HepG2 (cell line): ENCODE measurements around the gene MTG1. TPM values are rescaled to one million over a fixed set of nuclear protein-coding genes. Genes with fewer than 3 reads are reported as not detected.
A peak's percentile ranks its signal among the peaks of the same experiment; 100 is the strongest.

Source experiments
- HIVEP1 ChIP-seq: sonication (generic); formaldehyde crosslinking; IDR thresholded peaks from 2 replicates; pipeline ENCODE4 v1.4.0; 2020; ENCODE audit warnings: mild to moderate bottlenecking, missing genetic modification reagents
- HNF4A ChIP-seq: sonication (generic); formaldehyde crosslinking; IDR thresholded peaks from 2 replicates; pipeline ENCODE4 v1.4.0; 2020; ENCODE audit warnings: missing genetic modification reagents
- HNF4G ChIP-seq, 2 experiments: sonication (generic) in 1 of 2; formaldehyde crosslinking in 1 of 2; IDR thresholded peaks; 2 replicates each; pipeline versions ENCODE4 v1.4.0 to v1.6.1; 2011 to 2020; ENCODE audit warnings: borderline replicate concordance in 2 of 2, low read depth in 2 of 2, mild to moderate bottlenecking in 2 of 2, low read length in 1 of 2, missing genetic modification reagents in 1 of 2, moderate library complexity in 1 of 2
- KDM3A ChIP-seq: IDR thresholded peaks from 2 replicates; pipeline ENCODE4 v1.6.1; 2018; ENCODE audit warnings: low read depth, missing compliant biosample characterization
- PHF20 ChIP-seq: sonication (generic); formaldehyde crosslinking; IDR thresholded peaks from 2 replicates; pipeline ENCODE4 v1.5.0; 2020; ENCODE audit warnings: mild to moderate bottlenecking, missing genetic modification reagents
- SALL1 ChIP-seq: sonication (generic); formaldehyde crosslinking; IDR thresholded peaks from 2 replicates; pipeline ENCODE4 v1.8.0; 2022; ENCODE audit warnings: mild to moderate bottlenecking, missing genetic modification reagents
- SAP130 ChIP-seq: IDR thresholded peaks from 2 replicates; pipeline ENCODE4 v1.6.1; 2016; ENCODE audit warnings: low read depth
- ZEB1 ChIP-seq: IDR thresholded peaks from 2 replicates; pipeline ENCODE4 v1.6.1; 2012; ENCODE audit warnings: mild to moderate bottlenecking, low read depth, inconsistent platforms; ENCODE audit not compliant: insufficient replicate concordance
- ZNF430 ChIP-seq: sonication (generic); formaldehyde crosslinking; IDR thresholded peaks from 2 replicates; pipeline ENCODE4 v1.9.0; 2021; ENCODE audit warnings: mild to moderate bottlenecking, missing genetic modification reagents
- ZNF768 ChIP-seq: sonication (generic); formaldehyde crosslinking; IDR thresholded peaks from 2 replicates; pipeline ENCODE4 v1.4.0; 2020; ENCODE audit warnings: missing genetic modification reagents
- polyA plus RNA-seq, 8 experiments: library from polyadenylated mRNA; depleted of rRNA in 3 of 8; stranded (reverse) in 7 of 8; unstranded in 1 of 8; fragments of >200 nt; fragmentation: Illumina TruSeq in 4 of 8; extraction: Trizol in 4 of 8; gene quantifications; 2 replicates each; pipeline versions ENCODE4 v1.2.1 to v1.2.3, GENCODE V29; 2011 to 2016; ENCODE audit warnings: low read depth in 4 of 8, missing spikeins in 1 of 8, mixed read lengths in 1 of 8; ENCODE audit not compliant: insufficient read depth in 1 of 8
- total RNA-seq, 5 experiments: library from RNA; depleted of rRNA; stranded (reverse); fragments of >200 nt; fragmentation: Illumina TruSeq; extraction: Trizol; gene quantifications; 2 replicates each; pipeline ENCODE4 v1.2.3, GENCODE V29; 2016; ENCODE audit warnings: low read depth in 1 of 5
- TF ChIP-seq, protein P1 (sequence below): sonication (generic); formaldehyde crosslinking; IDR thresholded peaks from 2 replicates; pipeline ENCODE4 v1.4.0; 2020; ENCODE audit warnings: missing genetic modification reagents
- TF ChIP-seq, protein P2 (sequence below): sonication (generic); formaldehyde crosslinking; IDR thresholded peaks from 2 replicates; pipeline ENCODE4 v1.4.0; 2020; ENCODE audit warnings: missing genetic modification reagents
- TF ChIP-seq, protein P3 (sequence below): sonication (generic); formaldehyde crosslinking; IDR thresholded peaks from 2 replicates; pipeline ENCODE4 v1.4.0; 2020; ENCODE audit warnings: mild to moderate bottlenecking, missing genetic modification reagents
- TF ChIP-seq, protein P4 (sequence below): sonication (generic); formaldehyde crosslinking; IDR thresholded peaks from 2 replicates; pipeline ENCODE4 v1.9.0; 2021; ENCODE audit warnings: missing genetic modification reagents, mild to moderate bottlenecking, borderline replicate concordance
- TF ChIP-seq, protein P5 (sequence below): sonication (generic); formaldehyde crosslinking; IDR thresholded peaks from 2 replicates; pipeline ENCODE4 v1.4.0; 2020; ENCODE audit warnings: mild to moderate bottlenecking, missing genetic modification reagents, borderline replicate concordance

The MTG1 gene
- total and polyA plus RNA-seq, 2 of the 13 experiments (the other 11 are each of a cell fraction or from before 2014, with no cell fraction given), result 42.0 to 103 TPM

DNA sequence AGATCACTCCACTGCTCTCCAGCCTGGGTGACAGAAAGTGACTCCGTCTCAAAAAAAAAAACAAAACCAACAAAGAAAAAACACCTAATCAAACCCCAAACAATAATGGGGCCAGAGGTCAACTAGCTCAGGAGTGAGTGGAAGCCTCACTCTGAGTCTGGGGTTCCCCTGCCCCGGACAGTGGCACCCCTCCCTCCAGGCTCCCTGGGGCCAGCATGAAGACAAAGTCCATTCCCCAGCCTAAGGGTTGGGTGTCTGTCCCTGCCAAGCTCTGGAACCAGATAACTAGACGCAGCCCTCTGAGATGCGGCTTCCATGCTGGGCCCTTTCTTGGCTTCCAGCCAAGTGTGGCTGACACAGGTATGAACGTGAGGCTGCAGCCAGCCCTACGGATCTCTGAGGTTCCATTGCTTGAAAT lies 34.4 kb upstream of the MTG1 start (continued):
- TF ChIP-seq, protein P1, sequence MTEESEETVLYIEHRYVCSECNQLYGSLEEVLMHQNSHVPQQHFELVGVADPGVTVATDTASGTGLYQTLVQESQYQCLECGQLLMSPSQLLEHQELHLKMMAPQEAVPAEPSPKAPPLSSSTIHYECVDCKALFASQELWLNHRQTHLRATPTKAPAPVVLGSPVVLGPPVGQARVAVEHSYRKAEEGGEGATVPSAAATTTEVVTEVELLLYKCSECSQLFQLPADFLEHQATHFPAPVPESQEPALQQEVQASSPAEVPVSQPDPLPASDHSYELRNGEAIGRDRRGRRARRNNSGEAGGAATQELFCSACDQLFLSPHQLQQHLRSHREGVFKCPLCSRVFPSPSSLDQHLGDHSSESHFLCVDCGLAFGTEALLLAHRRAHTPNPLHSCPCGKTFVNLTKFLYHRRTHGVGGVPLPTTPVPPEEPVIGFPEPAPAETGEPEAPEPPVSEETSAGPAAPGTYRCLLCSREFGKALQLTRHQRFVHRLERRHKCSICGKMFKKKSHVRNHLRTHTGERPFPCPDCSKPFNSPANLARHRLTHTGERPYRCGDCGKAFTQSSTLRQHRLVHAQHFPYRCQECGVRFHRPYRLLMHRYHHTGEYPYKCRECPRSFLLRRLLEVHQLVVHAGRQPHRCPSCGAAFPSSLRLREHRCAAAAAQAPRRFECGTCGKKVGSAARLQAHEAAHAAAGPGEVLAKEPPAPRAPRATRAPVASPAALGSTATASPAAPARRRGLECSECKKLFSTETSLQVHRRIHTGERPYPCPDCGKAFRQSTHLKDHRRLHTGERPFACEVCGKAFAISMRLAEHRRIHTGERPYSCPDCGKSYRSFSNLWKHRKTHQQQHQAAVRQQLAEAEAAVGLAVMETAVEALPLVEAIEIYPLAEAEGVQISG (CRISPR knock-in tag), result peak; percentile 39; the same call in 1 of the 2 replicates
- TF ChIP-seq HIVEP1 (CRISPR knock-in tag), result no peak
- TF ChIP-seq KDM3A, result 0 out of 2 replicates have a peak, but pooled peaks have one; percentile 23
- TF ChIP-seq ZNF768 (CRISPR knock-in tag), result 0 out of 2 replicates have a peak, but pooled peaks have one; percentile 6
- TF ChIP-seq HNF4G (IDR thresholded peaks at IDR 0.05; ENCODE audit: borderline replicate concordance, low read depth, low read length), result peak; percentile 77
- TF ChIP-seq HNF4G (CRISPR knock-in tag; IDR thresholded peaks at IDR 0.05; ENCODE audit: borderline replicate concordance, low read depth), result no peak
- TF ChIP-seq HNF4A, result peak; percentile 86
- TF ChIP-seq SALL1 (CRISPR knock-in tag), result 0 out of 2 replicates have a peak, but pooled peaks have one; percentile 42
- TF ChIP-seq ZNF430 (CRISPR knock-in tag), result peak; percentile 37; the same call in 1 of the 2 replicates
- TF ChIP-seq, protein P2, sequence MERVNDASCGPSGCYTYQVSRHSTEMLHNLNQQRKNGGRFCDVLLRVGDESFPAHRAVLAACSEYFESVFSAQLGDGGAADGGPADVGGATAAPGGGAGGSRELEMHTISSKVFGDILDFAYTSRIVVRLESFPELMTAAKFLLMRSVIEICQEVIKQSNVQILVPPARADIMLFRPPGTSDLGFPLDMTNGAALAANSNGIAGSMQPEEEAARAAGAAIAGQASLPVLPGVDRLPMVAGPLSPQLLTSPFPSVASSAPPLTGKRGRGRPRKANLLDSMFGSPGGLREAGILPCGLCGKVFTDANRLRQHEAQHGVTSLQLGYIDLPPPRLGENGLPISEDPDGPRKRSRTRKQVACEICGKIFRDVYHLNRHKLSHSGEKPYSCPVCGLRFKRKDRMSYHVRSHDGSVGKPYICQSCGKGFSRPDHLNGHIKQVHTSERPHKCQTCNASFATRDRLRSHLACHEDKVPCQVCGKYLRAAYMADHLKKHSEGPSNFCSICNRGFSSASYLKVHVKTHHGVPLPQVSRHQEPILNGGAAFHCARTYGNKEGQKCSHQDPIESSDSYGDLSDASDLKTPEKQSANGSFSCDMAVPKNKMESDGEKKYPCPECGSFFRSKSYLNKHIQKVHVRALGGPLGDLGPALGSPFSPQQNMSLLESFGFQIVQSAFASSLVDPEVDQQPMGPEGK (CRISPR knock-in tag), result peak; percentile 81
- TF ChIP-seq, protein P3, sequence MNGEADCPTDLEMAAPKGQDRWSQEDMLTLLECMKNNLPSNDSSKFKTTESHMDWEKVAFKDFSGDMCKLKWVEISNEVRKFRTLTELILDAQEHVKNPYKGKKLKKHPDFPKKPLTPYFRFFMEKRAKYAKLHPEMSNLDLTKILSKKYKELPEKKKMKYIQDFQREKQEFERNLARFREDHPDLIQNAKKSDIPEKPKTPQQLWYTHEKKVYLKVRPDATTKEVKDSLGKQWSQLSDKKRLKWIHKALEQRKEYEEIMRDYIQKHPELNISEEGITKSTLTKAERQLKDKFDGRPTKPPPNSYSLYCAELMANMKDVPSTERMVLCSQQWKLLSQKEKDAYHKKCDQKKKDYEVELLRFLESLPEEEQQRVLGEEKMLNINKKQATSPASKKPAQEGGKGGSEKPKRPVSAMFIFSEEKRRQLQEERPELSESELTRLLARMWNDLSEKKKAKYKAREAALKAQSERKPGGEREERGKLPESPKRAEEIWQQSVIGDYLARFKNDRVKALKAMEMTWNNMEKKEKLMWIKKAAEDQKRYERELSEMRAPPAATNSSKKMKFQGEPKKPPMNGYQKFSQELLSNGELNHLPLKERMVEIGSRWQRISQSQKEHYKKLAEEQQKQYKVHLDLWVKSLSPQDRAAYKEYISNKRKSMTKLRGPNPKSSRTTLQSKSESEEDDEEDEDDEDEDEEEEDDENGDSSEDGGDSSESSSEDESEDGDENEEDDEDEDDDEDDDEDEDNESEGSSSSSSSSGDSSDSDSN (CRISPR knock-in tag), result peak; percentile 57
- no peak for TF ChIP-seq PHF20 (CRISPR knock-in tag)
- TF ChIP-seq SAP130, result peak; percentile 32; the same call in 1 of the 2 replicates
- TF ChIP-seq, protein P4, sequence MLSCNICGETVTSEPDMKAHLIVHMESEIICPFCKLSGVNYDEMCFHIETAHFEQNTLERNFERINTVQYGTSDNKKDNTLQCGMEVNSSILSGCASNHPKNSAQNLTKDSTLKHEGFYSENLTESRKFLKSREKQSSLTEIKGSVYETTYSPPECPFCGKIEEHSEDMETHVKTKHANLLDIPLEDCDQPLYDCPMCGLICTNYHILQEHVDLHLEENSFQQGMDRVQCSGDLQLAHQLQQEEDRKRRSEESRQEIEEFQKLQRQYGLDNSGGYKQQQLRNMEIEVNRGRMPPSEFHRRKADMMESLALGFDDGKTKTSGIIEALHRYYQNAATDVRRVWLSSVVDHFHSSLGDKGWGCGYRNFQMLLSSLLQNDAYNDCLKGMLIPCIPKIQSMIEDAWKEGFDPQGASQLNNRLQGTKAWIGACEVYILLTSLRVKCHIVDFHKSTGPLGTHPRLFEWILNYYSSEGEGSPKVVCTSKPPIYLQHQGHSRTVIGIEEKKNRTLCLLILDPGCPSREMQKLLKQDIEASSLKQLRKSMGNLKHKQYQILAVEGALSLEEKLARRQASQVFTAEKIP (CRISPR knock-in tag), result no peak
- TF ChIP-seq ZEB1, result no peak
- TF ChIP-seq, protein P5, sequence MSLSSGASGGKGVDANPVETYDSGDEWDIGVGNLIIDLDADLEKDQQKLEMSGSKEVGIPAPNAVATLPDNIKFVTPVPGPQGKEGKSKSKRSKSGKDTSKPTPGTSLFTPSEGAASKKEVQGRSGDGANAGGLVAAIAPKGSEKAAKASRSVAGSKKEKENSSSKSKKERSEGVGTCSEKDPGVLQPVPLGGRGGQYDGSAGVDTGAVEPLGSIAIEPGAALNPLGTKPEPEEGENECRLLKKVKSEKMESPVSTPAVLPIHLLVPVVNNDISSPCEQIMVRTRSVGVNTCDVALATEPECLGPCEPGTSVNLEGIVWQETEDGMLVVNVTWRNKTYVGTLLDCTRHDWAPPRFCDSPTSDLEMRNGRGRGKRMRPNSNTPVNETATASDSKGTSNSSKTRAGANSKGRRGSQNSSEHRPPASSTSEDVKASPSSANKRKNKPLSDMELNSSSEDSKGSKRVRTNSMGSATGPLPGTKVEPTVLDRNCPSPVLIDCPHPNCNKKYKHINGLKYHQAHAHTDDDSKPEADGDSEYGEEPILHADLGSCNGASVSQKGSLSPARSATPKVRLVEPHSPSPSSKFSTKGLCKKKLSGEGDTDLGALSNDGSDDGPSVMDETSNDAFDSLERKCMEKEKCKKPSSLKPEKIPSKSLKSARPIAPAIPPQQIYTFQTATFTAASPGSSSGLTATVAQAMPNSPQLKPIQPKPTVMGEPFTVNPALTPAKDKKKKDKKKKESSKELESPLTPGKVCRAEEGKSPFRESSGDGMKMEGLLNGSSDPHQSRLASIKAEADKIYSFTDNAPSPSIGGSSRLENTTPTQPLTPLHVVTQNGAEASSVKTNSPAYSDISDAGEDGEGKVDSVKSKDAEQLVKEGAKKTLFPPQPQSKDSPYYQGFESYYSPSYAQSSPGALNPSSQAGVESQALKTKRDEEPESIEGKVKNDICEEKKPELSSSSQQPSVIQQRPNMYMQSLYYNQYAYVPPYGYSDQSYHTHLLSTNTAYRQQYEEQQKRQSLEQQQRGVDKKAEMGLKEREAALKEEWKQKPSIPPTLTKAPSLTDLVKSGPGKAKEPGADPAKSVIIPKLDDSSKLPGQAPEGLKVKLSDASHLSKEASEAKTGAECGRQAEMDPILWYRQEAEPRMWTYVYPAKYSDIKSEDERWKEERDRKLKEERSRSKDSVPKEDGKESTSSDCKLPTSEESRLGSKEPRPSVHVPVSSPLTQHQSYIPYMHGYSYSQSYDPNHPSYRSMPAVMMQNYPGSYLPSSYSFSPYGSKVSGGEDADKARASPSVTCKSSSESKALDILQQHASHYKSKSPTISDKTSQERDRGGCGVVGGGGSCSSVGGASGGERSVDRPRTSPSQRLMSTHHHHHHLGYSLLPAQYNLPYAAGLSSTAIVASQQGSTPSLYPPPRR (CRISPR knock-in tag), result 0 out of 2 replicates have a peak, but pooled peaks have one; percentile 0
